DND-41 (cell line): ENCODE results near the gene IFI6.

Experiments used
- EZH2 ChIP-seq: IDR thresholded peaks from 3 replicates; pipeline ENCODE4 v1.6.1; 2012; ENCODE audit warnings: borderline replicate concordance, low read depth, mild to moderate bottlenecking, moderate library complexity, low read length, inconsistent platforms; ENCODE audit not compliant: severe bottlenecking
- TF ChIP-seq, protein P1 (sequence below): IDR thresholded peaks from 2 replicates; pipeline ENCODE4 v1.5.1; 2012; ENCODE audit warnings: borderline replicate concordance, low read length, moderate library complexity, mild to moderate bottlenecking; ENCODE audit not compliant: poor library complexity, severe bottlenecking; ENCODE audit errors: extremely low read depth

DNA sequence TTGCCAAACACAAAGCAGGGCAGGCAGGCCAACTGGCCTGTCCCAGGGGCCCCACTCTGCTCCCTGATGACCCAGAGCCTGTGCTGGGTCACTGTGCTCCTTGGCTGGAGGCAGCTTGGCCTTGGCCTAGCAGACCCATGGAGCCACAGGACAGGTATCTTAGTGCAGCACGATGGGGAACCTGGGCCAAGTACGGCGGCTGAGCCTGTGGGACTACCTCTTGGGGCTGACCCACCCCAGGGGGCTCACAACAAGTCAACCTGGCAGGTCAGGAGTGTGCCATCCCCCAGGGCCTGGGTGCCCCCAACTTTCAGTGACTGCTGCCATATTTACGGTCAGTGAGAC lies 26.9 kb downstream of the IFI6 start:
- TF ChIP-seq, protein P1, sequence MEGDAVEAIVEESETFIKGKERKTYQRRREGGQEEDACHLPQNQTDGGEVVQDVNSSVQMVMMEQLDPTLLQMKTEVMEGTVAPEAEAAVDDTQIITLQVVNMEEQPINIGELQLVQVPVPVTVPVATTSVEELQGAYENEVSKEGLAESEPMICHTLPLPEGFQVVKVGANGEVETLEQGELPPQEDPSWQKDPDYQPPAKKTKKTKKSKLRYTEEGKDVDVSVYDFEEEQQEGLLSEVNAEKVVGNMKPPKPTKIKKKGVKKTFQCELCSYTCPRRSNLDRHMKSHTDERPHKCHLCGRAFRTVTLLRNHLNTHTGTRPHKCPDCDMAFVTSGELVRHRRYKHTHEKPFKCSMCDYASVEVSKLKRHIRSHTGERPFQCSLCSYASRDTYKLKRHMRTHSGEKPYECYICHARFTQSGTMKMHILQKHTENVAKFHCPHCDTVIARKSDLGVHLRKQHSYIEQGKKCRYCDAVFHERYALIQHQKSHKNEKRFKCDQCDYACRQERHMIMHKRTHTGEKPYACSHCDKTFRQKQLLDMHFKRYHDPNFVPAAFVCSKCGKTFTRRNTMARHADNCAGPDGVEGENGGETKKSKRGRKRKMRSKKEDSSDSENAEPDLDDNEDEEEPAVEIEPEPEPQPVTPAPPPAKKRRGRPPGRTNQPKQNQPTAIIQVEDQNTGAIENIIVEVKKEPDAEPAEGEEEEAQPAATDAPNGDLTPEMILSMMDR: no peak
- no peak for TF ChIP-seq EZH2
